ENCODE measurements around the gene YLPM1. TPM values are rescaled to one million over a fixed set of nuclear protein-coding genes. Genes with fewer than 3 reads are reported as not detected.

YLPM1 gene
- total and polyA plus RNA-seq, 2 donors (not counting 3 experiments of a cell fraction or from before 2014, with no cell fraction given) = 14.9 to 85.7 TPM

GRCh38 chr14:74800780-74801179 lies 37.7 kb downstream of the YLPM1 start:
- dilution Hi-C loops (cut with MboI; ENCODE audit: extremely low pct_ligation_motif_present, low sequenced_read_pairs) = no loop called here
- Histone ChIP-seq H3K9me3 (replicated peaks; ENCODE audit: control insufficient read depth, insufficient read depth, low read length) (no peaks in the 10 kb centered on the region), H3K4me3 (replicated peaks in 1 of 3; ENCODE audit: insufficient read depth in 1 of 3, low read depth in 1 of 3, low read length in 3 of 3) (no peak overlapping the region), H2AFZ (ENCODE audit: low read depth, low read length) (no peak overlapping the region), H3K27me3 (ENCODE audit: control insufficient read depth in 2 of 2, insufficient read depth in 2 of 2, low read length in 2 of 2) (no peaks in the 10 kb centered on the region), H3K27ac (ENCODE audit: insufficient read depth, low read depth, low read length) (no peak overlapping the region), H3K4me1 (ENCODE audit: control insufficient read depth, extremely low read depth, insufficient read depth, low read length) (no peaks in the 10 kb centered on the region), H3K4me2 (ENCODE audit: insufficient read depth, low read length) (no peak overlapping the region), H3K79me2 (ENCODE audit: control insufficient read depth, insufficient read depth, low read length) (peaks cover 43% of the 10 kb centered on the region), H3K36me3 (ENCODE audit: control insufficient read depth in 2 of 2, extremely low read depth in 1 of 2, insufficient read depth in 2 of 2, low read length in 2 of 2) (peaks cover 12 to 17% of the 10 kb centered on the region in 2 experiments), H3K9me1 (replicated peaks; ENCODE audit: control insufficient read depth, extremely low read depth, insufficient read depth, low read length) (no peaks in the 10 kb centered on the region), H3K9ac (replicated peaks; ENCODE audit: extremely low read depth, insufficient read depth, low read length) (no peak overlapping the region), H4K20me1 (replicated peaks; ENCODE audit: control insufficient read depth, extremely low read depth, insufficient read depth, low read length) (no peaks in the 10 kb centered on the region)
- ChIA-PET POLR2A (no interaction called here), CTCF (interaction anchor here (1.0 to 6.3 kb wide), 2 partner anchors 16 to 190 kb away, joined by 3 to 202 read pairs; partner anchors contain the start of gene LTBP2)
- DNase-seq (ENCODE audit: low read depth, low spot score) (no peak), FAIRE-seq (no peak)
- no TSS peak for BruUV-seq (replicated peaks)
- intact Hi-C loops (cut with micrococcal nuclease) = loop anchor here (5.0 kb wide), 2 partner anchors 128 to 298 kb away; no protein-coding TSS in a partner anchor
- TF ChIP-seq CTCF (IDR thresholded peaks at IDR 0.05; ENCODE audit: extremely low read depth in 1 of 2, insufficient read depth in 1 of 2, low read depth in 1 of 2, low read length in 2 of 2) (no peak), EZH2 (IDR thresholded peaks at IDR 0.05; ENCODE audit: borderline replicate concordance, low read depth, low read length, severe bottlenecking) (no peak), GATA2 (IDR thresholded peaks at IDR 0.05; ENCODE audit: insufficient read depth, insufficient read length, low read depth, low read length) (no peak), POLR2A (IDR thresholded peaks at IDR 0.05; ENCODE audit: low read depth, low read length) (no peak), JUN (IDR thresholded peaks at IDR 0.05; ENCODE audit: borderline replicate concordance, insufficient read depth, insufficient read length, low read depth) (no peak), FOS (IDR thresholded peaks at IDR 0.05; ENCODE audit: borderline replicate concordance, insufficient read depth, low read length) (no peak), MYC (IDR thresholded peaks at IDR 0.05; ENCODE audit: low read depth, low read length) (no peak), MAX (IDR thresholded peaks at IDR 0.05; ENCODE audit: insufficient read depth, insufficient read length) (no peak), POLR2AphosphoS5 (IDR thresholded peaks at IDR 0.05; ENCODE audit: insufficient read depth, low read depth, low read length) (no peak)
